DOHH2 (cell line): ENCODE results near the gene ASAP2.

ENCODE experiments used
- H3F3A ChIP-seq: fragments of 200-600 bp; sonication (generic), shearing (Covaris generic); 2 replicates; pipeline ENCODE4 v1.6.0; 2016; ENCODE audit warnings: antibody characterized with exemption, mild to moderate bottlenecking; ENCODE audit not compliant: control insufficient read depth, insufficient read depth
- H3K27ac ChIP-seq: fragments of 200-600 bp; sonication (generic); 2 replicates; pipeline ENCODE4 v1.5.1; 2014; ENCODE audit warnings: low read depth, mild to moderate bottlenecking, low read length, moderate library complexity
- H3K27me3 ChIP-seq: fragments of 200-600 bp; sonication (generic); 2 replicates; pipeline ENCODE4 v1.6.1; 2014; ENCODE audit warnings: mild to moderate bottlenecking, low read length, mixed read lengths; ENCODE audit not compliant: control insufficient read depth
- H3K36me3 ChIP-seq: fragments of 200-600 bp; sonication (generic); 2 replicates; pipeline ENCODE4 v1.6.1; 2014; ENCODE audit warnings: mild to moderate bottlenecking, low read length, moderate library complexity, mixed read lengths; ENCODE audit not compliant: control insufficient read depth
- H3K4me1 ChIP-seq: fragments of 200-600 bp; sonication (generic); 2 replicates; pipeline ENCODE4 v1.6.1; 2014; ENCODE audit warnings: mild to moderate bottlenecking, low read length, mixed read lengths; ENCODE audit not compliant: control insufficient read depth
- H3K4me2 ChIP-seq: fragments of 200-600 bp; sonication (generic); 2 replicates; pipeline ENCODE4 v1.6.0; 2014; ENCODE audit warnings: mild to moderate bottlenecking, low read length, moderate library complexity
- H3K4me3 ChIP-seq: fragments of 200-600 bp; sonication (generic); 2 replicates; pipeline ENCODE4 v1.5.1; 2014; ENCODE audit warnings: mild to moderate bottlenecking, low read length, mixed read lengths
- H3K79me2 ChIP-seq: fragments of 200-600 bp; sonication (generic); 2 replicates; pipeline ENCODE4 v1.6.1; 2014; ENCODE audit warnings: mild to moderate bottlenecking, low read length, mixed read lengths; ENCODE audit not compliant: control insufficient read depth
- H3K9me2 ChIP-seq: fragments of 200-600 bp; sonication (generic); replicated peaks from 2 replicates; pipeline ENCODE4 v1.6.1; 2014; ENCODE audit warnings: mild to moderate bottlenecking, low read length, mixed read lengths; ENCODE audit not compliant: control insufficient read depth
- H3K9me3 ChIP-seq: fragments of 200-600 bp; sonication (generic); 2 replicates; pipeline ENCODE4 v1.6.1; 2014; ENCODE audit warnings: antibody characterized with exemption, low read length, mixed read lengths; ENCODE audit not compliant: control insufficient read depth, insufficient read depth
- H4K20me1 ChIP-seq: fragments of 200-600 bp; sonication (generic); 2 replicates; pipeline ENCODE4 v1.6.0; 2014; ENCODE audit warnings: low read depth, mild to moderate bottlenecking, antibody characterized with exemption, low read length, moderate library complexity; ENCODE audit not compliant: control insufficient read depth, insufficient read depth
- EZH2phosphoT487 ChIP-seq: fragments of 200-600 bp; sonication (generic); IDR thresholded peaks from 2 replicates; pipeline ENCODE4 v1.6.1; 2017; ENCODE audit warnings: borderline replicate concordance, mild to moderate bottlenecking, antibody characterized with exemption, low read length, moderate library complexity, mixed read lengths
- TF ChIP-seq, protein P1 (sequence below): fragments of 200-600 bp; sonication (generic); IDR thresholded peaks from one replicate; pipeline ENCODE4 v1.5.1; 2014; ENCODE audit warnings: antibody characterized with exemption, mild to moderate bottlenecking, low read depth, low read length; ENCODE audit not compliant: poor library complexity, severe bottlenecking

ASAP2 gene

DNA sequence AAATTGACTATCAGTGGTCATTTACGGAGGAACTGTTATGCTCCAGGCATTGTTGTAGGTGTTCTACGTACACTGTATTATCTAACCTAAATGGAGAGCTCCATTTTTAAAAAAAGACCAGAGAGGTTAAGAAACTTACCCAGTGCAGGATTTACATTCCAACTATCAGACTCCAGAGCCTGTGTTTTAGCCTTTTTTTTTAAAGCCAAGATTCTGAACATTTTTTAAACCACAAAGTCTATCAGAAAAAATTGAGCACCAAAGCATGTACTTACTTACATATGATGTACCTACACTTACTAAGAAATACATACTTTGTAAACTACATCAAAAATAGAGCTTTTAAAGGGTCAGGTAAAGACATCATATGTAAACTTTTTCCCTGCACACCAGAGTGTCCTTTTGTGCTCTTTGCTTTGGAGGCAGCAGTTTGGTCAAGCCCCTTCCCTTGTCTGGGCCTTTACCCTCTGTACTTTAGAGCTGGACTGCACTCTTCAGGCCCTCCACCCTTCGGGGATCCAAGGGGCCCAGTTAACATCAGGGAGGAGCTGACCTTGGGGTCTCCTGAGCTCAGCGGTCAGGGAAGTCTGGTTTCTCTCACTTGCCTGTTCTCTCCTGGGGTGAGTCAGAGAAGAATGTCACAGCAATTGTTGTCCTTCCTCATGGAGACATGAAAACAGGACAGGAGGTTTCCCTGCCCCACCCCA, 158.3 kb downstream of the ASAP2 start:
- H3K9me3 ChIP-seq, result no peaks in the 10 kb centered on the region
- H3K4me2 ChIP-seq, result no peak overlapping the region
- H3K4me3 ChIP-seq, result no peak overlapping the region
- no peaks in the 10 kb centered on the region for H3K36me3 ChIP-seq
- no peaks in the 10 kb centered on the region for H3K79me2 ChIP-seq
- no peak overlapping the region for H3K27ac ChIP-seq
- H4K20me1 ChIP-seq, result no peaks in the 10 kb centered on the region
- H3F3A ChIP-seq, result no peaks in the 10 kb centered on the region
- no peaks in the 10 kb centered on the region for H3K9me2 ChIP-seq
- H3K27me3 ChIP-seq, result peaks cover 20% of the 10 kb centered on the region
- TF ChIP-seq EZH2phosphoT487, result no peak
- TF ChIP-seq, protein P1, sequence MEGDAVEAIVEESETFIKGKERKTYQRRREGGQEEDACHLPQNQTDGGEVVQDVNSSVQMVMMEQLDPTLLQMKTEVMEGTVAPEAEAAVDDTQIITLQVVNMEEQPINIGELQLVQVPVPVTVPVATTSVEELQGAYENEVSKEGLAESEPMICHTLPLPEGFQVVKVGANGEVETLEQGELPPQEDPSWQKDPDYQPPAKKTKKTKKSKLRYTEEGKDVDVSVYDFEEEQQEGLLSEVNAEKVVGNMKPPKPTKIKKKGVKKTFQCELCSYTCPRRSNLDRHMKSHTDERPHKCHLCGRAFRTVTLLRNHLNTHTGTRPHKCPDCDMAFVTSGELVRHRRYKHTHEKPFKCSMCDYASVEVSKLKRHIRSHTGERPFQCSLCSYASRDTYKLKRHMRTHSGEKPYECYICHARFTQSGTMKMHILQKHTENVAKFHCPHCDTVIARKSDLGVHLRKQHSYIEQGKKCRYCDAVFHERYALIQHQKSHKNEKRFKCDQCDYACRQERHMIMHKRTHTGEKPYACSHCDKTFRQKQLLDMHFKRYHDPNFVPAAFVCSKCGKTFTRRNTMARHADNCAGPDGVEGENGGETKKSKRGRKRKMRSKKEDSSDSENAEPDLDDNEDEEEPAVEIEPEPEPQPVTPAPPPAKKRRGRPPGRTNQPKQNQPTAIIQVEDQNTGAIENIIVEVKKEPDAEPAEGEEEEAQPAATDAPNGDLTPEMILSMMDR, result no peak
- H3K4me1 ChIP-seq, result no peaks in the 10 kb centered on the region

DNA sequence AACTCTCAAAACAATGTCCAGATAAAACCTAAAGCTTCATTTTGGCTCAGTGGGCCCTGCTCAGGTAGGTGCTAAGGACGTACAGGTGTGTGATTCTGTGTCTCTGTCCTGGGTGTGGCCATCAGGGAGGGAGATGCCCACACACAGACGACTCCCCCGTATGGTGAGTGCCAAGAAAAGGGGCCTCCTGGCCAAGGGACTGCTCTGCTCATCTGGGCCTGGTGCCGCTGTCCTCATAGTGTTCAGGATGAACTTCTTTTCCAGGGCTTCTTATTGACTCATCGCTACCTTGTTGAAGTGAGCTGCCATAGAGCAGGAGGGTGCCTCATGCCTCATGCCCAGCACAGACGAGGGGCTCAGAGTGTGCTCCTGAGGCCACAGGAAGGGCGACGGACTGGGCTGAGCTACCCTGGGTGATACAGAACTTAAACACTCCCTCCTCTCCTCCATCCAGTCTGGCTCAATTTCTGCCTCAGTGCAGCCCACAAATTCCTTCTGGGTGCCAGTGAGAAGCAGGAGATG, 158.9 kb downstream of the ASAP2 start:
- Histone ChIP-seq H3K36me3 (no peaks in the 10 kb centered on the region), H4K20me1 (no peaks in the 10 kb centered on the region), H3K79me2 (no peaks in the 10 kb centered on the region), H3K9me3 (no peaks in the 10 kb centered on the region), H3K4me1 (no peaks in the 10 kb centered on the region), H3K27ac (no peak overlapping the region), H3K27me3 (peaks cover 19% of the 10 kb centered on the region), H3K4me3 (no peak overlapping the region), H3K9me2 (no peaks in the 10 kb centered on the region), H3K4me2 (no peak overlapping the region), H3F3A (no peaks in the 10 kb centered on the region)
- TF ChIP-seq EZH2phosphoT487, result no peak
- TF ChIP-seq, protein P1, result no peak

DNA sequence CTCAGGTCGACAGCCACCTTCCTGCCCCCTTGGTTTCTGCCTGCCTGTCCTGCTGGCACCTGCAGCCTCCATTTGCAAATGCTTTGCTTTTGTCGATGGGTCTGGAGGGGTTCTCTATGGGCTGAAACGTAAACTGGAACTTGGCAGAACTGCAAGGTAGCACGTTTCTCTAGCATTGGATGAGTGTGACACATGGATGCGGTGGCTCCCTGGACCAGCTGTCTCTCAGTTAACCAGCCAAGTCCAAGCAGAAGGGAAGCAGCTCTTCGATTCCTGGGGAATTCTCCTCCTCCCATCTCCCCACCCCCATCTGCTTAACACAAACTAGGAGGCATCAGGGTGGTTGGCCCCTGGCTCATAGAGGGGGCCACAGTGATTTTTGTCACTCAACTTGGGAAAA, 159.4 kb downstream of the ASAP2 start:
- Histone ChIP-seq H3K27ac (no peak overlapping the region), H3K27me3 (peaks cover 19% of the 10 kb centered on the region), H3K4me2 (no peak overlapping the region), H4K20me1 (no peaks in the 10 kb centered on the region), H3K4me1 (no peaks in the 10 kb centered on the region), H3F3A (no peaks in the 10 kb centered on the region), H3K9me2 (no peaks in the 10 kb centered on the region), H3K9me3 (no peaks in the 10 kb centered on the region), H3K36me3 (no peaks in the 10 kb centered on the region), H3K79me2 (no peaks in the 10 kb centered on the region), H3K4me3 (no peak overlapping the region)
- TF ChIP-seq, protein P1, result no peak
- no peak for TF ChIP-seq EZH2phosphoT487
